ENCODE results near the gene BICRAL.

BICRAL gene

DNA sequence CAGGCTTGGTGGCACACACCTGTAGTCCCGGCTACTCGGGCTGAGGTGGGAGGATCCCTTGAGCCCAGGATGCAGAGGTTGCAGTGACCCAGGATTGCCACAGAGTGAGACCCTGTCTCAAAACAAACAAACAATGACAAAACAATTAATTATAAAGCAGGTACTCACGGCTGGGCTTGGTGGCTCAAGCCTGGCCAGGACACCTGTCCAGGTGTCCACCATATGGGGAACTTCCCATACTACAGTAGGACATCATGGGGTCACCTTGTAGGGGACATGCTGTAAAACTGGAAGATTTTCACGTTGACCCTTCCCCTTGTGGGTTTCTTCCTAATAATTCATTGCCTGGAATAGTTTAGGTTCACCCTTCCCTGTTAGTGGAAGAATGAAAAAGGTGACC lies 66.8 kb downstream of the BICRAL start:
- H3K4me1 ChIP-seq (ENCODE audit: control insufficient read depth, insufficient read depth, low read length, unreplicated experiment), result no peaks in the 10 kb centered on the region
- no peak overlapping the region for H2AFZ ChIP-seq (ENCODE audit: low read length, unreplicated experiment)
- H3K27ac ChIP-seq (ENCODE audit: low read depth, low read length), result no peak overlapping the region
- no peaks in the 10 kb centered on the region for H3K27me3 ChIP-seq (ENCODE audit: insufficient read depth, low read length)
- H3K4me3 ChIP-seq (ENCODE audit: low read depth, low read length), result no peak overlapping the region
- no peaks in the 10 kb centered on the region for H3K36me3 ChIP-seq (ENCODE audit: insufficient read depth, low read length)
- H3K79me2 ChIP-seq (ENCODE audit: control insufficient read depth, insufficient read depth, low read length, unreplicated experiment), result no peaks in the 10 kb centered on the region

DNA sequence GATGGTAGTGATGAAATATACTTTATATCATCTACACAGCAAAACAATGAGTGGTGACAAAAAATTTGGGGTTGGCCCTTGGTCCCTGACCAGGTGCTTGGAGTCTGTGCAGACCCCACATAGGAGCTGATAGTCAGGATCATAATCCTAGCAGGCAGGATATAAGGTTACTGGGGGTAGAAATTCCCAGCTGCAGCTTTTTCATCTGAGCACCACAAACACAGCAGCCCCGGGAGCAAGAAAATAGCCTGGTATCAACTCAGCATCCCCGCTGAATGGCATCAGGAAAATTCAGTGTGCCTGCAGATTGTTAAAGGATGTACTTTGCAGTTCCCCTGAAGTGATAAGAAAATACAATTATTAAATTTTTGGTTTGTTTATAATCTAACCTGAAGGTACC lies 69.7 kb downstream of the BICRAL start:
- H3K27ac ChIP-seq (ENCODE audit: low read depth, low read length), result no peak overlapping the region
- peaks cover 2% of the 10 kb centered on the region; the same call in 1 of the 2 replicates for H3K36me3 ChIP-seq (ENCODE audit: insufficient read depth, low read length)
- H2AFZ ChIP-seq (ENCODE audit: low read length, unreplicated experiment), result no peak overlapping the region

DNA sequence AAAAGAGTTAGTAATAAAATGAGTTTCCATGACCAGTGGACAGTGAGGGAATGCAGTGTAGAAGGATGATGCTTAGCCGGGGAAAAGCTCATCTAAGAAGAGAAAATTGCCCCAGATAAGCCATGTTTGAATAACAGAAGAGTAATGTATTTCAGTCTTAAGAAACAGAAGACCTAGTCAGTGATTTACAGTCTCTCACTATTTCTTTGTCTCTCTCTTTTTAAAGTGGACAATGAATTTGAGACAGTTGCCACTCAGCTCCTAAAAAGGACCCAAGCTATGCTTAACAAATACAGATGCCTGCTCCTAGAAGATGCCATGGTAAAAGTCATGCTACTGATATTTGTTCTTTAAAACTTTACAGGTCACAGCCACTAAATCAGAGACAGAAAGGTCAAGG lies 78.2 kb downstream of the BICRAL start:
- Histone ChIP-seq H3K4me1 (ENCODE audit: control insufficient read depth, insufficient read depth, low read length, unreplicated experiment) (no peaks in the 10 kb centered on the region), H3K36me3 (ENCODE audit: insufficient read depth, low read length) (peaks cover 13% of the 10 kb centered on the region; the same call in 1 of the 2 replicates), H2AFZ (ENCODE audit: low read length, unreplicated experiment) (no peak overlapping the region), H3K4me3 (ENCODE audit: low read depth, low read length) (no peak overlapping the region), H3K27me3 (ENCODE audit: insufficient read depth, low read length) (no peaks in the 10 kb centered on the region), H3K27ac (ENCODE audit: low read depth, low read length) (no peak overlapping the region), H3K79me2 (ENCODE audit: control insufficient read depth, insufficient read depth, low read length, unreplicated experiment) (no peaks in the 10 kb centered on the region)

More for the DNA sequence above, 69.7 kb downstream of the BICRAL start:
- no peak overlapping the region for H3K4me3 ChIP-seq (ENCODE audit: low read depth, low read length)
- H3K27me3 ChIP-seq (ENCODE audit: insufficient read depth, low read length), result no peaks in the 10 kb centered on the region
- no peaks in the 10 kb centered on the region for H3K79me2 ChIP-seq (ENCODE audit: control insufficient read depth, insufficient read depth, low read length, unreplicated experiment)
- no peaks in the 10 kb centered on the region for H3K4me1 ChIP-seq (ENCODE audit: control insufficient read depth, insufficient read depth, low read length, unreplicated experiment)

DNA sequence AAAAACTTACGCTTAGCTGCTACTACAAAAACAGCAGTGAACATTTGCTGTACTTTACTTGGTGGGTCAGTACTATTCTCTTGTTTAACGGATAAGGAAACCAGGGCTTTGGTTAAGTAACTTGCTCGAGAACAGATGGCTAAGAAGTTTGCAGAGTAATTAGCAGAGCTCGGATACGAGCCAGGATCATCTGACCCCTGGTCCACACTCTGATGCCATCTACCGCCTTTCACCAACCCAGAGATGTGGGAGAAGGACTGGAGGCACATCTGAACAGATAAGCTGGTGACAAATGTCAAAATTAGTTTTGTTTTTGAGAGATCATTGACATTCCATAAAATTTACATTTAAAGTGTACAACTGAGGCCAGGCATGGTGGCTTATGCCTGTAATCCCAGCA lies 78.6 kb downstream of the BICRAL start:
- peaks cover 13% of the 10 kb centered on the region; the same call in 1 of the 2 replicates for H3K36me3 ChIP-seq (ENCODE audit: insufficient read depth, low read length)
- H3K4me3 ChIP-seq (ENCODE audit: low read depth, low read length), result no peak overlapping the region
- H3K79me2 ChIP-seq (ENCODE audit: control insufficient read depth, insufficient read depth, low read length, unreplicated experiment), result no peaks in the 10 kb centered on the region
- no peak overlapping the region for H3K27ac ChIP-seq (ENCODE audit: low read depth, low read length)
- no peaks in the 10 kb centered on the region for H3K4me1 ChIP-seq (ENCODE audit: control insufficient read depth, insufficient read depth, low read length, unreplicated experiment)
- no peaks in the 10 kb centered on the region for H3K27me3 ChIP-seq (ENCODE audit: insufficient read depth, low read length)
- no peak overlapping the region for H2AFZ ChIP-seq (ENCODE audit: low read length, unreplicated experiment)

GRCh38 chr6:42864602-42865001 lies 82.8 kb downstream of the BICRAL start:
- no peak overlapping the region for H3K27ac ChIP-seq (ENCODE audit: low read depth, low read length)
- H3K79me2 ChIP-seq (ENCODE audit: control insufficient read depth, insufficient read depth, low read length, unreplicated experiment), result no peaks in the 10 kb centered on the region
- H3K36me3 ChIP-seq (ENCODE audit: insufficient read depth, low read length), result 0 out of 2 replicates have a peak, but pooled peaks cover 5% of the 10 kb centered on the region
- no peak overlapping the region for H2AFZ ChIP-seq (ENCODE audit: low read length, unreplicated experiment)
- H3K27me3 ChIP-seq (ENCODE audit: insufficient read depth, low read length), result no peaks in the 10 kb centered on the region
- no peaks in the 10 kb centered on the region for H3K4me1 ChIP-seq (ENCODE audit: control insufficient read depth, insufficient read depth, low read length, unreplicated experiment)
- H3K4me3 ChIP-seq (ENCODE audit: low read depth, low read length), result no peak overlapping the region

- Histone ChIP-seq H3K4me3 (ENCODE audit: low read depth, low read length) (no peak overlapping the region), H3K4me1 (ENCODE audit: control insufficient read depth, insufficient read depth, low read length, unreplicated experiment) (no peaks in the 10 kb centered on the region), H3K27me3 (ENCODE audit: insufficient read depth, low read length) (no peaks in the 10 kb centered on the region), H3K79me2 (ENCODE audit: control insufficient read depth, insufficient read depth, low read length, unreplicated experiment) (no peaks in the 10 kb centered on the region), H3K36me3 (ENCODE audit: insufficient read depth, low read length) (no peaks in the 10 kb centered on the region), H3K27ac (ENCODE audit: low read depth, low read length) (no peak overlapping the region), H2AFZ (ENCODE audit: low read length, unreplicated experiment) (no peak overlapping the region)
Measured at GRCh38 chr6:42870145-42870936, 88.5 kb downstream of the BICRAL start.

DNA sequence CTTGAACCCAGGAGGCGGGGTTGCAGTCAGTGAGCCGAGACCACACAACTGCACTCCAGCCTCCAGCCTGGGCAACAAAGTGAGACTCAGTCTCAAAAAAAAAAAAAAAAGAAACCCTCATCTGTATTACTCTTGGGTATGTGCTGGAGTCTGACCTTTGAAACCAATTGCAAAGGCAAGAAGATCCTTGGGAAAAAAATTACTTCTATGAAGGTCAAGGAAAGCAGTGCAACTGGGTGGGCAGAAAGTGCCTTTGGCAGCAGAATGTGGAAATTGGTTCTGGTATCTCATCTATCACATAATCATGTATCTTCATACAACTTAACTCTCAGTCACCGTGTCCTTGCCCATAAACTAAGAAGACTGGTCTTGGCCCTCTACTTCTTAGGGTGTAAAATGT lies 89.9 kb downstream of the BICRAL start:
- H3K4me3 ChIP-seq (ENCODE audit: low read depth, low read length), result no peak overlapping the region
- no peaks in the 10 kb centered on the region for H3K36me3 ChIP-seq (ENCODE audit: insufficient read depth, low read length)
- no peak overlapping the region for H2AFZ ChIP-seq (ENCODE audit: low read length, unreplicated experiment)
- no peak overlapping the region for H3K27ac ChIP-seq (ENCODE audit: low read depth, low read length)
- no peaks in the 10 kb centered on the region for H3K79me2 ChIP-seq (ENCODE audit: control insufficient read depth, insufficient read depth, low read length, unreplicated experiment)
- H3K4me1 ChIP-seq (ENCODE audit: control insufficient read depth, insufficient read depth, low read length, unreplicated experiment), result no peaks in the 10 kb centered on the region
- H3K27me3 ChIP-seq (ENCODE audit: insufficient read depth, low read length), result no peaks in the 10 kb centered on the region

DNA sequence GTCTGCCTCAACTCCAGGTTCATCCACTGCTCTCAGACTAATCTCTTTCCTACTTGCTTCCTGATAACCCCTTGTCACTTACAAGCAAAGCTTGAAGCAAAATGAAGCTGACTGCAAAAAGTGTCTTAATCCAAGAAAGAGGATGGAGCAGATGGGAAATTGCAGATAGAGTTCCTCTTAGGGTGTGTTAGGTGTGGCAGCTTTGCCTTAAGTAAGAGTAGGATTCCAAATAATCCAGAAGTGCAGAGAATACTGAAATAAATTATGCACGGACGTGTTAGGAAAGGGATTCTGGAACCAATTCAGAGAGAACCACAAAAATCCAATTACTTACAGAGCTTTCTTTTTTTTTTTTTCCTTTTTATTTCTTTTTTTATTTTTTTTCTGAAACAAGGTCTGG lies 91.5 kb downstream of the BICRAL start:
- Histone ChIP-seq H3K27ac (ENCODE audit: low read depth, low read length) (no peak overlapping the region), H3K27me3 (ENCODE audit: insufficient read depth, low read length) (no peaks in the 10 kb centered on the region), H3K36me3 (ENCODE audit: insufficient read depth, low read length) (no peaks in the 10 kb centered on the region), H3K4me3 (ENCODE audit: low read depth, low read length) (no peak overlapping the region), H3K79me2 (ENCODE audit: control insufficient read depth, insufficient read depth, low read length, unreplicated experiment) (no peaks in the 10 kb centered on the region), H3K4me1 (ENCODE audit: control insufficient read depth, insufficient read depth, low read length, unreplicated experiment) (peaks cover 4% of the 10 kb centered on the region), H2AFZ (ENCODE audit: low read length, unreplicated experiment) (no peak overlapping the region)

- no peaks in the 10 kb centered on the region for H3K27me3 ChIP-seq (ENCODE audit: insufficient read depth, low read length)
- H3K4me1 ChIP-seq (ENCODE audit: control insufficient read depth, insufficient read depth, low read length, unreplicated experiment), result peaks cover 4% of the 10 kb centered on the region
- no peaks in the 10 kb centered on the region; the same call in 1 of the 2 replicates for H3K36me3 ChIP-seq (ENCODE audit: insufficient read depth, low read length)
- H2AFZ ChIP-seq (ENCODE audit: low read length, unreplicated experiment), result peak overlapping the region; percentile 23
- peaks cover 25% of the 10 kb centered on the region for H3K79me2 ChIP-seq (ENCODE audit: control insufficient read depth, insufficient read depth, low read length, unreplicated experiment)
- peak overlapping the region; percentile 5 for H3K27ac ChIP-seq (ENCODE audit: low read depth, low read length)
- H3K4me3 ChIP-seq (ENCODE audit: low read depth, low read length), result no peak overlapping the region
Measured at GRCh38 chr6:42877695-42878094, 95.8 kb downstream of the BICRAL start.

- peaks cover 17% of the 10 kb centered on the region for H3K36me3 ChIP-seq (ENCODE audit: insufficient read depth, low read length)
- peaks cover 4% of the 10 kb centered on the region for H3K4me1 ChIP-seq (ENCODE audit: control insufficient read depth, insufficient read depth, low read length, unreplicated experiment)
- peak within 1 kb of the TSS; percentile 80 for H3K27ac ChIP-seq (ENCODE audit: low read depth, low read length)
- H2AFZ ChIP-seq (ENCODE audit: low read length, unreplicated experiment), result peak within 1 kb of the TSS; percentile 100
- H3K27me3 ChIP-seq (ENCODE audit: insufficient read depth, low read length), result no peaks in the 10 kb centered on the region
- H3K4me3 ChIP-seq (ENCODE audit: low read depth, low read length), result peak within 1 kb of the TSS; percentile 100
- H3K79me2 ChIP-seq (ENCODE audit: control insufficient read depth, insufficient read depth, low read length, unreplicated experiment), result peaks cover 41% of the 10 kb centered on the region
Measured at GRCh38 chr6:42879372-42880239, 97.8 kb downstream of the BICRAL start, which contains the start of gene RPL7L1. RPL7L1 (plus strand) TSS chr6:42879616; CDS start chr6:42879911, 295 bp downstream.

Data from ACC112 (cell line).